ENCODE results near the gene ACOXL. TPM values are rescaled to one million over a fixed set of nuclear protein-coding genes. Genes with fewer than 3 reads are reported as not detected.

Gene ACOXL
- total RNA-seq, 1 donor from 2014 or later, result not detected

- no peak overlapping the region for H3K4me3 Mint-ChIP-seq
- no peak overlapping the region for H3K27ac Mint-ChIP-seq (ENCODE audit: unreplicated experiment)
- H3K27me3 Mint-ChIP-seq (ENCODE audit: low read depth), result no peaks in the 10 kb centered on the region
- peaks cover 2% of the 10 kb centered on the region for H3K36me3 Mint-ChIP-seq (ENCODE audit: low read depth)
- DNase-seq (ENCODE audit: low read depth, low spot score), result no peak
- H3K9me3 Mint-ChIP-seq, result peaks cover 16% of the 10 kb centered on the region
- H3K4me1 Mint-ChIP-seq, result no peaks in the 10 kb centered on the region
- TF ChIP-seq CTCF (conservative IDR thresholded peaks at IDR 0.05), result no peak
Measured at GRCh38 chr2:110991911-110992310, 259.5 kb downstream of the ACOXL start.

DNA sequence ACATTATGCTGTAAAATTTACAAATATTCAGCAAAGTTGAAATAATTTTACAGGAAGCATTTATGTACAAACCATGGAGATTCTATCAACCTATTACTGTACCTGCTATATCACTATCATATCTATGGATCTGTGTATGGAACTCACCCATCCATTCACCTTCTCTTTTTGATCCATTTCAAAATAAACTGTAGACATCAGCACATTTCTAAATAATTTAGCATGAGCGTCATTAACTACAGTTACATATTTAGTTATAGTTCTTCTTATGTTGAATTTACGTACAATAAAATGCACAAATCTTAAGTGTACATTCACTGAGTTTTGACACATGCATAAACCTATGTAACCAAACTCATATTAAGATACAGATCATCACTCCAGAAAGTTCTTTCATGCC lies 260.5 kb downstream of the ACOXL start:
- no peak for DNase-seq (ENCODE audit: low read depth, low spot score)
- H3K9me3 Mint-ChIP-seq, result peaks cover 16% of the 10 kb centered on the region
- H3K36me3 Mint-ChIP-seq (ENCODE audit: low read depth), result peaks cover 2% of the 10 kb centered on the region
- TF ChIP-seq CTCF (conservative IDR thresholded peaks at IDR 0.05), result no peak
- no peak overlapping the region for H3K4me3 Mint-ChIP-seq
- no peak overlapping the region for H3K27ac Mint-ChIP-seq (ENCODE audit: unreplicated experiment)
- no peaks in the 10 kb centered on the region for H3K4me1 Mint-ChIP-seq
- H3K27me3 Mint-ChIP-seq (ENCODE audit: low read depth), result no peaks in the 10 kb centered on the region

DNA sequence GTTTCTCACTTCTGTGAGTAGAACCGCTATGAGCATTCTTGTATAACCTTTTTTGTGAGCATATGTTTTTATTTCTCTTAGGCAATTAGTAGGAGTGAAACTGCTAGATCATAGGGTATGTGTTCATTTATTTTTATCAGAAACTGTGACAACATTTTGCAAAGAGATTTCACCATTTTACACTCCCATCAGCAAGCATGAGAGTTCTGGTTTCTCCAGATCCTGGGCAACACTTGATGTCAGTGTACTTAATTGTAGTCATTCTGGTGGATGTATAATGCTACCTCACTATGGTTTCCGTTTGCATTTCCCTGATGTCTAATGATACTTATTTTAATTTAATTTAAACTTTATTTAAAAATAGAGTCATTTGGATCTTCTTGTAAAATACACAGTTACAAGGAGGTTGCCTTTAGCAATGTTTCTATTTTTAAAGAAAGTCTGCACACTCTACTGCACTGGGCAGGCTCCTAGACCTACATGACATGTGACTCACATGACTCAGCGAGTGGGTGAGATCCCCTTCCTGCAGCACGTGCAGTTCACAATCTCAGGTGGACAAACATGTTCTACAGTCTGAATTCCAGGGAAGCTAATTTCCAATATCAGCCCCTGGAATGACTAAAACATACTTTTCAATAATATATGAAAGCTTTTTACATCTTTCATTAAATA lies 261.3 kb downstream of the ACOXL start:
- Mint-ChIP-seq H3K27ac (ENCODE audit: unreplicated experiment) (no peak overlapping the region), H3K9me3 (peaks cover 16% of the 10 kb centered on the region), H3K36me3 (ENCODE audit: low read depth) (peaks cover 2% of the 10 kb centered on the region), H3K4me1 (peaks cover 5% of the 10 kb centered on the region), H3K27me3 (ENCODE audit: low read depth) (no peaks in the 10 kb centered on the region), H3K4me3 (no peak overlapping the region)
- no peak for DNase-seq (ENCODE audit: low read depth, low spot score)
- no peak for TF ChIP-seq CTCF (conservative IDR thresholded peaks at IDR 0.05)

- Mint-ChIP-seq H3K27ac (ENCODE audit: unreplicated experiment) (peak overlapping the region; percentile 64), H3K4me3 (no peak overlapping the region), H3K4me1 (peaks cover 5% of the 10 kb centered on the region), H3K27me3 (ENCODE audit: low read depth) (no peaks in the 10 kb centered on the region), H3K9me3 (peaks cover 15% of the 10 kb centered on the region), H3K36me3 (ENCODE audit: low read depth) (peaks cover 2% of the 10 kb centered on the region)
- no peak for DNase-seq (ENCODE audit: low read depth, low spot score)
- TF ChIP-seq CTCF (conservative IDR thresholded peaks at IDR 0.05), result no peak
Measured at GRCh38 chr2:110994250-110994961, 262.0 kb downstream of the ACOXL start.

DNA sequence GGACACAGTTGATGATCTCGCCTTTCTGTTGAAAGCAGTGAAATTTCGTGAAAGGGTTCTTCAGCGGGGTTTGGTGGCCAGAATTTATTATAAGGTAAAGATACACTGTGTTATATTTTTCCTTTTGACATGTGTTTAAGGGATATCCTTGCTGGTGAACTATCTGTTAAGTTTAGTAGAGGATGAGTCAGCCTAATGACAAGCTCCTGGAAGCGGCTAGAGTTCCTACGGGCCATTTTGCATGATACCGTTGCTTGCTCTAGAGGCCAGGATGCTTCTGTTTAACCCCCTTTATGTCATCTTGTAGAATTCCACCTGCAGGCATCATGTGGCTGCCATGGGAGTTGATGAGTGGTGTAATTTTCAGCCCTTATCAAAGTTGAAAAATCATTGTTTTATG lies 263.5 kb downstream of the ACOXL start:
- peaks cover 11% of the 10 kb centered on the region for H3K9me3 Mint-ChIP-seq
- no peak for DNase-seq (ENCODE audit: low read depth, low spot score)

More for the DNA sequence above, 263.5 kb downstream of the ACOXL start:
- Mint-ChIP-seq H3K36me3 (ENCODE audit: low read depth) (peaks cover 2% of the 10 kb centered on the region), H3K4me1 (peaks cover 5% of the 10 kb centered on the region), H3K27ac (ENCODE audit: unreplicated experiment) (no peak overlapping the region), H3K27me3 (ENCODE audit: low read depth) (no peaks in the 10 kb centered on the region), H3K4me3 (no peak overlapping the region)
- no peak for TF ChIP-seq CTCF (conservative IDR thresholded peaks at IDR 0.05)

Measured in neural crest cell (in vitro differentiated cells).